Kidney (tissue), 14 donors: ENCODE data around the gene RERE. TPM values are rescaled to one million over a fixed set of nuclear protein-coding genes. Genes with fewer than 3 reads are reported as not detected.

Experiments used
- DNase-seq, 5 donors: peaks; one replicate each; pipeline ENCODE4 v3.0.0-alpha.2; 2013 to 2020
- FAIRE-seq: peaks from 2 replicates; lab custom pipeline; 2012; peaks lifted over from hg19 to GRCh38; lab: Jason Lieb, UNC
- H3K27ac ChIP-seq, 2 donors: one replicate each; pipeline ENCODE4 v1.7.0; 2013; ENCODE audit warnings: low read depth in 2 of 2, low read length in 2 of 2, inconsistent platforms in 1 of 2
- H3K27me3 ChIP-seq: one replicate; pipeline ENCODE4 v1.7.1; 2013; ENCODE audit warnings: low read length, inconsistent platforms; ENCODE audit not compliant: control insufficient read depth, insufficient read depth
- H3K36me3 ChIP-seq, 3 donors: one replicate each; pipeline versions ENCODE4 v1.7.0 to v1.7.1; 2013; ENCODE audit warnings: low read length in 3 of 3, control low read depth in 1 of 3, inconsistent platforms in 1 of 3; ENCODE audit not compliant: insufficient read depth in 3 of 3, control insufficient read depth in 2 of 3
- H3K4me1 ChIP-seq, 3 donors: one replicate each; pipeline versions ENCODE4 v1.7.0 to v1.7.1; 2013; ENCODE audit warnings: low read length in 3 of 3, inconsistent platforms in 1 of 3, low read depth in 1 of 3; ENCODE audit not compliant: control insufficient read depth in 2 of 3, insufficient read depth in 2 of 3
- H3K4me3 ChIP-seq, 3 donors: one replicate each; pipeline versions ENCODE4 v1.7.0 to v1.8.1; 2013; ENCODE audit warnings: low read length in 3 of 3, control low read depth in 1 of 3, inconsistent platforms in 1 of 3
- H3K9ac ChIP-seq, 3 donors: one replicate each; pipeline versions ENCODE4 v1.7.0 to v1.7.1; 2013; ENCODE audit warnings: low read length in 3 of 3, control low read depth in 1 of 3, inconsistent platforms in 1 of 3
- H3K9me3 ChIP-seq, 3 donors: one replicate each; pipeline versions ENCODE4 v1.7.0 to v1.7.1; 2013; ENCODE audit warnings: low read length in 3 of 3, control low read depth in 1 of 3, inconsistent platforms in 1 of 3; ENCODE audit not compliant: control insufficient read depth in 2 of 3, insufficient read depth in 1 of 3
- intact Hi-C: fragments of 100-400 bp; cut with DNase I; formaldehyde crosslinking; loops from one replicate; pipeline ENCODE4 v1.11.1; 2022
- polyA plus RNA-seq: library from polyadenylated mRNA; stranded (reverse); fragments of 350-450 nt; fragmentation: Illumina TruSeq; extraction: RNeasy Lipid Tissue Mini Kit (QIAGEN cat#74804); gene quantifications from one replicate; pipeline ENCODE4 v1.2.3, GENCODE V29; 2014; ENCODE audit warnings: low read depth, low replicate concordance; ENCODE audit not compliant: insufficient read depth
- total RNA-seq: library from RNA; stranded (reverse); fragmentation: NEBNext Ultra II Directional; extraction: Animal tissue kit (Norgen Biotek cat#: 25700); gene quantifications from one replicate; pipeline ENCODE4 v1.2.1, GENCODE V29; 2021
- TF ChIP-seq, protein P1 (sequence below): IDR thresholded peaks from 3 replicates; pipeline ENCODE4 v1.5.1; 2012; ENCODE audit warnings: mild to moderate bottlenecking, moderate library complexity, borderline replicate concordance; ENCODE audit not compliant: insufficient read depth; ENCODE audit errors: extremely low read depth
- donor health status: control.
- donor health status: control.
- donor health status: control.
- donor health status: control.
- donor health status: control.
- donor health status: DM: yes; HTN: yes; CAD: no.
- donor health status: Normal renal cell carcinoma (clear cell type).

RERE gene
- total and polyA plus RNA-seq, 2 donors from 2014 or later: 37.2 to 176 TPM

DNA sequence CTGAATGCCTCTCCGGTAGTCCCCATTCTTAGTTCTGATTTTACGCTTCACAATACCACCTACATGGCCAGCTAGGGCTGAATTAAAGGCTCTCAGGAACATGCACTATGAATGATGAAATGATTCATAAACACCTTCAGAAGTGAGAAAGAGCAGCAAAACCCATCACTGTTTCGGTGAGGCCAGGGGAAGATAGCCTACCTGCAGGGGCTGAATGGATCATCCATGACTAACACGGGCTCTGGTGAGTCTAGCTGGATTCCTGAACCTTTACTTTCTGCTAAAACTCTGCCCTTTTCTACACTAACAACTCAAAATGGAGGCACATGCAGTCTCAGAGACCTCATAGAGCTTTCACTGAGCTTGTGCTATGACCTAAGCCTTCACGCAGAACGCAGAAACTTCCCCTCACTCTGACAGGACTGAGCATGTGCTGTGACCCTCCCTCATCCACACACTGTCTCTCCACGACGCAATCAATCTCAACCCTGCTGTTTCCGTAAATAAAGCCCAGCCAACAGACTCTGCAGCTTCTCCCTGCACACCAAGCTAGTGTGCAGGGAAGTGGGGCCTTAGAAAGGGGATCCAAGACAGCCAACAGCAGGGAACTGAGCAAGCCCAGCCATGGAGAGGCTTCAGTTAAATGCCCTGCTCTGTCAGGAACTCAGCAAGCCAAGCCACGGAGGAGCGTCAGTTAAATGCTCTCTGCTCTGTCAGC lies 291.7 kb downstream of the RERE start:
- Histone ChIP-seq H3K4me3 (peak overlapping the region; percentile 81 to 93 (median 93)), H3K27ac (peak overlapping the region; percentile 86 to 91), H3K9me3 (no peaks in the 10 kb centered on the region), H3K27me3 (no peaks in the 10 kb centered on the region), H3K36me3 (peaks cover 0 to 7% (median 0%) of the 10 kb centered on the region in 3 donors), H3K9ac (peak overlapping the region; percentile 66 to 94 (median 93)), H3K4me1 (peaks cover 0 to 17% (median 11%) of the 10 kb centered on the region in 3 donors)
- intact Hi-C loops: no loop called here
- FAIRE-seq: peak; percentile 6
- DNase-seq: peak; percentile 83 to 98 (median 92)
- TF ChIP-seq, protein P1, sequence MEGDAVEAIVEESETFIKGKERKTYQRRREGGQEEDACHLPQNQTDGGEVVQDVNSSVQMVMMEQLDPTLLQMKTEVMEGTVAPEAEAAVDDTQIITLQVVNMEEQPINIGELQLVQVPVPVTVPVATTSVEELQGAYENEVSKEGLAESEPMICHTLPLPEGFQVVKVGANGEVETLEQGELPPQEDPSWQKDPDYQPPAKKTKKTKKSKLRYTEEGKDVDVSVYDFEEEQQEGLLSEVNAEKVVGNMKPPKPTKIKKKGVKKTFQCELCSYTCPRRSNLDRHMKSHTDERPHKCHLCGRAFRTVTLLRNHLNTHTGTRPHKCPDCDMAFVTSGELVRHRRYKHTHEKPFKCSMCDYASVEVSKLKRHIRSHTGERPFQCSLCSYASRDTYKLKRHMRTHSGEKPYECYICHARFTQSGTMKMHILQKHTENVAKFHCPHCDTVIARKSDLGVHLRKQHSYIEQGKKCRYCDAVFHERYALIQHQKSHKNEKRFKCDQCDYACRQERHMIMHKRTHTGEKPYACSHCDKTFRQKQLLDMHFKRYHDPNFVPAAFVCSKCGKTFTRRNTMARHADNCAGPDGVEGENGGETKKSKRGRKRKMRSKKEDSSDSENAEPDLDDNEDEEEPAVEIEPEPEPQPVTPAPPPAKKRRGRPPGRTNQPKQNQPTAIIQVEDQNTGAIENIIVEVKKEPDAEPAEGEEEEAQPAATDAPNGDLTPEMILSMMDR: no peak

- Histone ChIP-seq H3K27ac (peak overlapping the region; percentile 86 to 91), H3K4me3 (peak overlapping the region; percentile 81 to 93 (median 93)), H3K36me3 (peaks cover 0 to 7% (median 0%) of the 10 kb centered on the region in 3 donors), H3K9ac (peak overlapping the region; percentile 66 to 94 (median 93)), H3K4me1 (peaks cover 0 to 17% (median 17%) of the 10 kb centered on the region in 3 donors), H3K27me3 (no peaks in the 10 kb centered on the region), H3K9me3 (no peaks in the 10 kb centered on the region)
- no peak for FAIRE-seq
- TF ChIP-seq, protein P1: no peak
- intact Hi-C loops: no loop called here
- peak in 3 of 5 donors; percentile 28 to 71 (median 55) for DNase-seq
Observed at GRCh38 chr1:8525216-8525557, 292.3 kb downstream of the RERE start.

- Histone ChIP-seq H3K36me3 (peaks cover 0 to 7% (median 0%) of the 10 kb centered on the region in 3 donors), H3K27me3 (no peaks in the 10 kb centered on the region), H3K4me3 (peak overlapping the region in 2 of 3 donors; percentile 93), H3K27ac (peak overlapping the region in 1 of 2 donors; percentile 91), H3K9ac (peak overlapping the region in 2 of 3 donors; percentile 93 to 94), H3K4me1 (peaks cover 0 to 21% (median 17%) of the 10 kb centered on the region in 3 donors), H3K9me3 (no peaks in the 10 kb centered on the region)
- TF ChIP-seq, protein P1: no peak
- FAIRE-seq: no peak
- DNase-seq: no peak
- intact Hi-C loops: no loop called here
Observed at GRCh38 chr1:8524627-8525157, 292.7 kb downstream of the RERE start.
